Breast epithelium (tissue), 4 donors: ENCODE results near the gene CNNM2. TPM values are rescaled to one million over a fixed set of nuclear protein-coding genes. Genes with fewer than 3 reads are reported as not detected.

Source experiments
- DNase-seq, 2 donors: peaks; one replicate each; pipeline ENCODE4 v3.0.0-alpha.2; 2019; ENCODE audit warnings: low spot score in 2 of 2
- H3K27ac ChIP-seq, 2 donors: fragments of 200-600 bp; sonication (generic) in 1 of 2; one replicate each; pipeline ENCODE4 v1.5.1; 2016 to 2019; ENCODE audit warnings: mild to moderate bottlenecking in 1 of 2
- H3K27me3 ChIP-seq, 2 donors: fragments of 200-600 bp; sonication (generic) in 1 of 2; one replicate each; pipeline versions ENCODE4 v1.5.1 to v1.6.0; 2017 to 2019; ENCODE audit warnings: control low read depth in 1 of 2, mild to moderate bottlenecking in 1 of 2
- H3K36me3 ChIP-seq: fragments of 200-600 bp; one replicate; pipeline ENCODE4 v1.5.1; 2019
- H3K4me1 ChIP-seq, 2 donors: fragments of 200-600 bp; sonication (generic); one replicate each; pipeline ENCODE4 v1.5.1; 2016 to 2019; ENCODE audit warnings: control low read depth in 1 of 2
- H3K4me3 ChIP-seq, 3 donors: fragments of 200-600 bp; sonication (generic); 1 replicate in 2 of 3; 2 replicates in 1 of 3; pipeline ENCODE4 v1.5.1; 2016 to 2019; ENCODE audit warnings: mild to moderate bottlenecking in 3 of 3, moderate library complexity in 2 of 3
- H3K9me3 ChIP-seq, 2 donors: fragments of 200-600 bp; sonication (generic) in 1 of 2; one replicate each; pipeline ENCODE4 v1.5.1; 2016 to 2019; ENCODE audit warnings: control low read depth in 1 of 2
- CTCF ChIP-seq, 3 donors: fragments of 450-650 bp; IDR thresholded peaks; one replicate each; pipeline ENCODE4 v1.5.1; 2016 to 2017; ENCODE audit warnings: antibody characterized with exemption in 3 of 3, mild to moderate bottlenecking in 3 of 3, moderate library complexity in 3 of 3
- POLR2A ChIP-seq: fragments of 450-650 bp; IDR thresholded peaks from one replicate; pipeline ENCODE4 v1.6.1; 2016; ENCODE audit warnings: antibody characterized with exemption, mild to moderate bottlenecking, moderate library complexity
- POLR2AphosphoS5 ChIP-seq, 3 donors: sonication (generic); formaldehyde crosslinking; IDR thresholded peaks; one replicate each; pipeline ENCODE4 v1.6.1; 2017; ENCODE audit warnings: antibody characterized with exemption in 3 of 3
- intact Hi-C: fragments of 100-400 bp; cut with DNase I; formaldehyde crosslinking; loops from one replicate; pipeline ENCODE4 v1.15.1; 2023; ENCODE audit warnings: low total_unique reads
- total RNA-seq, 3 donors: library from RNA; depleted of rRNA; stranded (reverse); fragments of >200 nt; gene quantifications; one replicate each; pipeline ENCODE4 v1.1.0, GENCODE V29; 2016

The CNNM2 gene
- total RNA-seq, 3 donors from 2014 or later = 6.4 to 7.2 (median 6.7) TPM

DNA sequence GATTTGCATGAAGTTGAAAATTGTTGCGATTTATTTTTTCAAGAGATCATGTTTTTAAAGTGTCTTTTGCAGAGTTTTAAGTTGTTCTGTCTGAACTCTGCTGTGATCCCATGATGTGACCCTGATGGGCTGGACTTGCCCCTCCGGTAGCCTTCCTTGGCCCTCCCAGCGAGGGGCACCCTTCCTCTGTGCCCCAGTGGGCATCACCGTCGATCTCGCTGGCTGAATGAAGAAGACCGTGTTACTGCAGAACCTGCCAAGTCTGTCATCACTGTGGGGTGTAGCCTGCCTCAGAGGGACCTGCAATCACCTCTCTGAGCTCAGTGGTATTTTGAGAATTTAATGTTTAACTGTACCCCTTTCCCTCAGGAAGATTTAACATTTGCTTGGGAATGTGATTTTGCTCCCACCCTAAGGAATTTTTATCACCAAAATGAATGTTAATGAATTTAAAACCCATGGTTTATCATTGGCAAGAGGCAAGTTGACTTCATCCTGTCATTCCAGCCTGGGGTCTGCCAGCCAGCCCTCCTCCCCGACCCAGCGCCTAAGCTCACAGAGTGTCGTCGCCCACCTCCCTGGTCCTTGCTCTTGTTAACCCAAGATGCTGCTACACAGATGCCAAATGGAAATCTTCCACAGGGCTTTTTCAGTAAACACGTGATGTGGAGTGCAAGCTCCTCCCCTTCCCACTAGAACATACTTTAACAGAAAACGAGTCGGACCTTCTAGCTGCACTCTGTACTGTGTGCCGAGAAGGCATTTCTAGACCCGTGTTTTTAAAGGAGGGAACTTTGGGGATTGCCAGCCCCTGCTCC lies 159.6 kb downstream of the CNNM2 start:
- Histone ChIP-seq H3K36me3 (no peaks in the 10 kb centered on the region), H3K4me1 (no peaks in the 10 kb centered on the region), H3K27me3 (no peaks in the 10 kb centered on the region), H3K4me3 (no peak overlapping the region), H3K9me3 (no peaks in the 10 kb centered on the region), H3K27ac (no peak overlapping the region)
- no peak for DNase-seq
- intact Hi-C loops = loop anchor here (10.0 kb wide), 1 partner anchor 153 kb away; no protein-coding TSS in a partner anchor
- TF ChIP-seq POLR2AphosphoS5 (IDR thresholded peaks at IDR 0.05) (no peak), CTCF (IDR thresholded peaks at IDR 0.05) (no peak), POLR2A (no peak)

DNA sequence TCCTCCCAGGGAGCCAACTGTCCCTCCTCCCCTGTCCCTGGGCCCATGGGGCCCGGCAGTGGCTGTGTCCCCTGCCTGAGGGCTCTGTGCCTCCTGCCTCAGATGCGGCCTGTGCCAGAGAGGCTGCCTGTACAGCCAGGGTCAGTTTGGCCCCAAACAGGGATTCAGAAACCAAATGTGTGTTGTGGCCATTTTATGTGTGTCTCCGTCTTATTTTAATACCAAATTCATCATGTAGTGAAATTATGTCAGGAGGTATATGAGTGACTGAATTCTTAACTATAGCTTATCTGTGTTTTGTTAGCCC lies 160.2 kb downstream of the CNNM2 start:
- H3K27me3 ChIP-seq = no peaks in the 10 kb centered on the region
- DNase-seq = no peak
- H3K36me3 ChIP-seq = no peaks in the 10 kb centered on the region
- no peak overlapping the region for H3K27ac ChIP-seq
- H3K4me1 ChIP-seq = no peaks in the 10 kb centered on the region
- intact Hi-C loops = loop anchor here (10.0 kb wide), 1 partner anchor 153 kb away; no protein-coding TSS in a partner anchor
- no peaks in the 10 kb centered on the region for H3K9me3 ChIP-seq
- no peak overlapping the region for H3K4me3 ChIP-seq
- TF ChIP-seq POLR2AphosphoS5 (IDR thresholded peaks at IDR 0.05) (no peak), CTCF (IDR thresholded peaks at IDR 0.05) (no peak), POLR2A (no peak)

GRCh38 chr10:103078676-103079075 lies 160.6 kb downstream of the CNNM2 start:
- Histone ChIP-seq H3K9me3 (no peaks in the 10 kb centered on the region), H3K4me1 (no peaks in the 10 kb centered on the region), H3K27ac (no peak overlapping the region), H3K4me3 (no peak overlapping the region), H3K27me3 (no peaks in the 10 kb centered on the region), H3K36me3 (no peaks in the 10 kb centered on the region)
- TF ChIP-seq CTCF (IDR thresholded peaks at IDR 0.05) (no peak), POLR2AphosphoS5 (IDR thresholded peaks at IDR 0.05) (no peak), POLR2A (no peak)
- intact Hi-C loops = loop anchor here (10.0 kb wide), 1 partner anchor 154 kb away; no protein-coding TSS in a partner anchor
- DNase-seq = no peak

DNA sequence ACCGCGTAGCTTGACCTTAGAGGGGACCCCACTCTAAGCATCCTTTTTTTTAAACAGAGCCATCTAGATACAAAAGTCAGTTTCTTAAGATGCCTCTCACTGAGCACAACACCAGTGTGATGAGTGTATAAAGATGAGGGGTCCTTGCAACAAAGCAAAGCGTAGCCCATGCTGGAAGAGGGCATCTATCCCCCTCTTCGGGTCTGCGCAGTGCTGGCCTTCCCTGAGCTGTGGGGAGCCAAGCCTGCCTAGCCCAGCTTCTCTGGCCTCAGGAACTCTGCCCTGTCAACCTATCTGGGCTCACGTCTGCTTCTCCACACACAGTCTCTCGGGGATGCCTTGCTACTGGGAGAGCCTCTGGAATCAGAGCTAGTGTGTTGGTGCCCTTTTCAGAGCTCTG lies 161.0 kb downstream of the CNNM2 start:
- TF ChIP-seq POLR2AphosphoS5 (IDR thresholded peaks at IDR 0.05) = no peak
- no peak for TF ChIP-seq POLR2A
- no peak for TF ChIP-seq CTCF (IDR thresholded peaks at IDR 0.05)
- no peak for DNase-seq
- no peaks in the 10 kb centered on the region for H3K9me3 ChIP-seq
- no peaks in the 10 kb centered on the region for H3K36me3 ChIP-seq
- no peaks in the 10 kb centered on the region for H3K27me3 ChIP-seq
- no peak overlapping the region for H3K27ac ChIP-seq
- no peak overlapping the region for H3K4me3 ChIP-seq
- no peaks in the 10 kb centered on the region for H3K4me1 ChIP-seq
- intact Hi-C loops = loop anchor here (10.0 kb wide), 1 partner anchor 154 kb away; no protein-coding TSS in a partner anchor

GRCh38 chr10:103079946-103080345 lies 161.9 kb downstream of the CNNM2 start:
- TF ChIP-seq POLR2A = no peak
- TF ChIP-seq CTCF (IDR thresholded peaks at IDR 0.05) = no peak
- TF ChIP-seq POLR2AphosphoS5 (IDR thresholded peaks at IDR 0.05) = no peak

More at GRCh38 chr10:103079946-103080345, 161.9 kb downstream of the CNNM2 start:
- intact Hi-C loops = loop anchor here (10.0 kb wide), 1 partner anchor 155 kb away; no protein-coding TSS in a partner anchor
- no peak for DNase-seq
- H3K27me3 ChIP-seq = no peaks in the 10 kb centered on the region
- H3K36me3 ChIP-seq = no peaks in the 10 kb centered on the region
- H3K27ac ChIP-seq = no peak overlapping the region
- H3K9me3 ChIP-seq = no peaks in the 10 kb centered on the region
- no peak overlapping the region for H3K4me3 ChIP-seq
- H3K4me1 ChIP-seq = no peaks in the 10 kb centered on the region
